Measurements from ENCODE around the gene PIR. TPM values are rescaled to one million over a fixed set of nuclear protein-coding genes. Genes with fewer than 3 reads are reported as not detected.
A peak's percentile ranks its signal among the peaks of the same experiment; 100 is the strongest.

The PIR gene
- total RNA-seq, 1 donor from 2014 or later = 53.4 TPM

DNA sequence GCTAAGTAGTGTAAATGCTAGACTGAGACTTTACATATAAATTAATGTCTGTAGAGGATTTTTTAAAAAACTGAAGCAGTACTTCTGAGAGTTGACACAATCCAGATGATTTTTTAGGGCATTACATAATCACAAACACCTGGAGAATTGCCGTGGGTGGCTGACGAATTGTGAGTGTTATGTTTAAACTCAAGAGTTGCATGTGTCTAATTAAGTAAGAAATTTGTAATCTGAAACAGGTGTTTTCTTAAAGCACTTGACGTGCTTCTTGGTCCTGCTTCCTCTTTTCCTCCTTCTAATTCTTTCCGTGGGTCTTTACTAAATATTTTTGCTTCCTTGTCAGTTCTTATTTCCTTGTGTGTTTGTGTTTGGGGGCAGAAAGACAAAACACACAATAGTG is 27.8 kb downstream of the PIR start:
- H3K9me3 Mint-ChIP-seq = no peaks in the 10 kb centered on the region
- no peak for DNase-seq (ENCODE audit: low read depth, low spot score)
- H3K4me3 Mint-ChIP-seq = no peak overlapping the region
- peaks cover 8% of the 10 kb centered on the region for H3K36me3 Mint-ChIP-seq (ENCODE audit: low read depth)
- TF ChIP-seq, protein P1, sequence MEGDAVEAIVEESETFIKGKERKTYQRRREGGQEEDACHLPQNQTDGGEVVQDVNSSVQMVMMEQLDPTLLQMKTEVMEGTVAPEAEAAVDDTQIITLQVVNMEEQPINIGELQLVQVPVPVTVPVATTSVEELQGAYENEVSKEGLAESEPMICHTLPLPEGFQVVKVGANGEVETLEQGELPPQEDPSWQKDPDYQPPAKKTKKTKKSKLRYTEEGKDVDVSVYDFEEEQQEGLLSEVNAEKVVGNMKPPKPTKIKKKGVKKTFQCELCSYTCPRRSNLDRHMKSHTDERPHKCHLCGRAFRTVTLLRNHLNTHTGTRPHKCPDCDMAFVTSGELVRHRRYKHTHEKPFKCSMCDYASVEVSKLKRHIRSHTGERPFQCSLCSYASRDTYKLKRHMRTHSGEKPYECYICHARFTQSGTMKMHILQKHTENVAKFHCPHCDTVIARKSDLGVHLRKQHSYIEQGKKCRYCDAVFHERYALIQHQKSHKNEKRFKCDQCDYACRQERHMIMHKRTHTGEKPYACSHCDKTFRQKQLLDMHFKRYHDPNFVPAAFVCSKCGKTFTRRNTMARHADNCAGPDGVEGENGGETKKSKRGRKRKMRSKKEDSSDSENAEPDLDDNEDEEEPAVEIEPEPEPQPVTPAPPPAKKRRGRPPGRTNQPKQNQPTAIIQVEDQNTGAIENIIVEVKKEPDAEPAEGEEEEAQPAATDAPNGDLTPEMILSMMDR (conservative IDR thresholded peaks at IDR 0.05) = no peak
- no peaks in the 10 kb centered on the region for H3K27me3 Mint-ChIP-seq (ENCODE audit: low read depth)
- peaks cover 6% of the 10 kb centered on the region for H3K4me1 Mint-ChIP-seq
- no peak overlapping the region for H3K27ac Mint-ChIP-seq (ENCODE audit: unreplicated experiment)

DNA sequence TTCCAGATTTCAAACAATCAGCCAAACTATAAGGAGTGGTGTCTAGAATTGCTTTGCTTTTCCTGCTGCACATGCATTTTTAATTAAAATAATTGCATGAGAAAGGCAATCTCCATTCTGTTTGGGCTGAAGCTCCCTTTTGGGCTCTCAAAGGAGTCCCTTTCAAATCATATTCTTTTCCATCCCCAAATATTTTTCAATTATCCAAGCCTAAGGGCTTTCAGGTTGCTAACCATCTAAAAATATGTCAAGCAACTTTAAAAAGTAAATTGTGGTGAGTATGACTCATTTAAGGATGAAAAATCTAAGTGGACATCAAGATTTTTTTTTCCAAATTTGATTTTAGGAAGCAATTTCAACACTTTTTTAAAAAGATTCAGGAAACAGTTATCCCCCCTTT is 28.4 kb downstream of the PIR start:
- peaks cover 14% of the 10 kb centered on the region for H3K36me3 Mint-ChIP-seq (ENCODE audit: low read depth)
- DNase-seq (ENCODE audit: low read depth, low spot score) = no peak
- no peaks in the 10 kb centered on the region for H3K27me3 Mint-ChIP-seq (ENCODE audit: low read depth)
- TF ChIP-seq, protein P1 (conservative IDR thresholded peaks at IDR 0.05) = no peak
- H3K27ac Mint-ChIP-seq (ENCODE audit: unreplicated experiment) = no peak overlapping the region
- no peak overlapping the region for H3K4me3 Mint-ChIP-seq
- no peaks in the 10 kb centered on the region for H3K9me3 Mint-ChIP-seq
- H3K4me1 Mint-ChIP-seq = peaks cover 6% of the 10 kb centered on the region

DNA sequence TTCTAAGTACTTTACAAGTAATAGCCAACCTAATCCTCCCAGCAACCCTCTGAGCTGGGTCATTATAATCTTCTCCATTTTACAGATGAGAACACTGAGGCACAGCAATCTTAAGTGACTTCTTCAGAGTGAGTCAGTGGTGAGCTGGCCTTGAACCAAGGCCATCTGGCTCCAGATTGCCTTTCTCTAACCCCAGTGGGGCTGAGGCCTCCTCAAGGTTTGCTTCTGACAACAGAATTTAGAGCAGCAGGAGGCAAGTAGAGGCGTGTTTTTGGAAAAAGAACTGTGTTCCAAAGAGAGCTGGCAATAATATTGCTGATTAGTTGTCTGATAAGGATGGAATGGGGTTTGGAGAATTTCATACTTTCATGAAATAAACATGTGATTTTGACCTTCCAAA is 41.2 kb downstream of the PIR start:
- peaks cover 18% of the 10 kb centered on the region for H3K4me1 Mint-ChIP-seq
- TF ChIP-seq, protein P1 (conservative IDR thresholded peaks at IDR 0.05) = no peak
- DNase-seq (ENCODE audit: low read depth, low spot score) = no peak
- H3K27me3 Mint-ChIP-seq (ENCODE audit: low read depth) = no peaks in the 10 kb centered on the region
- peaks cover 5% of the 10 kb centered on the region for H3K36me3 Mint-ChIP-seq (ENCODE audit: low read depth)
- H3K4me3 Mint-ChIP-seq = no peak overlapping the region
- H3K27ac Mint-ChIP-seq (ENCODE audit: unreplicated experiment) = no peak overlapping the region
- H3K9me3 Mint-ChIP-seq = no peaks in the 10 kb centered on the region

DNA sequence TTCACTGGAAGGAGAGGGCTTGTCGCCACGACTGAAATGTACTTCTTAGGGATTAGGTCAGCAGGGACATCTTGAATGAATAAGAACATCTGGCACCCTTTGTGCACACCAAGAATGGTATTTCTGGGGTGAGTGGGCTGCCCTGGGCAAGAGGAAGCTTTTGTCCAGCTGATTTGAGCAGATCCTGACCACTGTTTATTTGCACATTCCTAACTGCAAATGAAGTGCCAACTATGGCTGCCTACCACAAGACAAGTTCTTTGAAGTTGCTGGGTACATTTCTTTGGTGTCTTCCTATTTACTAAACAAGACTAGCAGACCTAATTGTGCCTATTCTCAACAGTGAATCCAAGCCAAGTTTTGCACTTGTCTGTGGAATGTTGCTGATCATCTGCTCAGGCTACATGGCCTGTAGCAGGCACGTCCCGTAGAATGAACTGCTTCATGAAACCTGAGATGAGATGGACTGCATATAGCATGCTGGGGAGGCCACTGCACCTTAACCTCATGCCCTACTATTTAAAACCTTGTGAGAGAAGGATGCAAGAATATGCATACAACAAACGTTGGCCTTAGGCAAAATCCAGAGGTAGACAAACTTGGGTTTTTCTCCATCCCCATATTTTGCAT is 45.0 kb downstream of the PIR start:
- TF ChIP-seq, protein P1 (conservative IDR thresholded peaks at IDR 0.05) = no peak
- Mint-ChIP-seq H3K4me1 (peaks cover 18% of the 10 kb centered on the region), H3K4me3 (no peak overlapping the region), H3K36me3 (ENCODE audit: low read depth) (peaks cover 23% of the 10 kb centered on the region), H3K27me3 (ENCODE audit: low read depth) (no peaks in the 10 kb centered on the region), H3K27ac (ENCODE audit: unreplicated experiment) (peak overlapping the region; percentile 70), H3K9me3 (peaks cover 5% of the 10 kb centered on the region)
- no peak for DNase-seq (ENCODE audit: low read depth, low spot score)

DNA sequence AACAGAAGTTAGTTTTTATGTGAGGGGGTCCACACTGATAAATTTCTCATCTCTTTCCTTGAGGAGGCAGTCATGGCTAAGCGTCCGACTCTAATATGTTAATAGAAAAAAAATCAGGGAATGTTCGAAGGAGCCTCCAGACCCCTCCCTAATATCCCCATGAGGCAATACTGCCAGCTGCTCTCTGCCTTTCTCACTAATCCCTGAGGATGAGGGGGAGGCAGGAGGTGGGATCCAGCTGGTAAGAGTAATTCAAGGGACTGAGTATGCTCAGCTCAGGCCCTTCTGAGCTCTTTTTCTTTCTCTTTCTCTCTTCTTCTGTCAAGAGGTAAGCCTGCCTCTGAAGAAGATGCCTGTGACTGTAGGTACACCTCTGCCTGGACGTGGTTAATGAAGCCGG is 51.7 kb downstream of the PIR start:
- DNase-seq (ENCODE audit: low read depth, low spot score) = no peak
- Mint-ChIP-seq H3K4me1 (no peaks in the 10 kb centered on the region), H3K9me3 (peaks cover 3% of the 10 kb centered on the region), H3K27me3 (ENCODE audit: low read depth) (no peaks in the 10 kb centered on the region), H3K27ac (ENCODE audit: unreplicated experiment) (no peak overlapping the region), H3K4me3 (no peak overlapping the region), H3K36me3 (ENCODE audit: low read depth) (peaks cover 35% of the 10 kb centered on the region)
- TF ChIP-seq, protein P1 (conservative IDR thresholded peaks at IDR 0.05) = no peak

Data from neural crest cell (in vitro differentiated cells).